ENCODE data around the gene ITGAV.

Gene ITGAV

DNA sequence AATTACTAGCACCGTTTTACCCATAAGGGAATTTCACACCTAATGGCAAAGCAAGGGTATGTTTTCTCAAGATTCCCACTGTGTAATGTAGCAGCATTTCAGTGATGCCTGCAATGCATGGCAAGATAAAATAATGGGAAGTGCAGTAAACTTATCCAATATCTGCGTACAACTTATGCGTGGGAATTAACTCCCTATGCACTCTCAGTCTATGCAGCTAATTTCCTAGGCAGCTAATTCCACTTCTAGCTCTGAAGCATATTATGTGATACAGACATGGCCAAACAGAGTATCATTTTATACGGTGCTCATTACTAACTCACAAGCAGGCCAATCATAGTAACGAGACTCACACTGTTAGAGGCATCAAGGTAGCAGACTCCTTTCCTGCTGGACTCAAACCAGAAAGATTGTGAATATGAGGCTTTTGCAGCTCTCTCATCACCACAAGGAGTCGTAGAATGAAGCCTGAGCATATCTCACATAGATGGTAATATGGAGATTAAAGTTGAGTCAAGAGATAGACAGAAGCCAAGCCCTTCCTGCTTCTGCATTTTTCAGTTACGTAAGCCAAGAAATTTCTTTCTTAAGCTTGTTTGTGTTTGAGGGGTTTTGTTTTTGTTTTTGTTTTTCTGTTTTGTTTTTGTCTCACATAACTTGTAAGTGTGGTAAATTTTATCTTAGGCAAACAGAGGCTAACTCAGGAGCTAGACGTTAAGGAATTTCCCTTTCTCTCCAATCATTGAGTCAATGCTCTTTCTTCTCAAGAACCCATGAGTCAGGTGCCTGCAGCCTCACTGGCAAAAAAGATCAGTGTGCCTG, 34.8 kb upstream of the ITGAV start:
- TF ChIP-seq, protein P1, sequence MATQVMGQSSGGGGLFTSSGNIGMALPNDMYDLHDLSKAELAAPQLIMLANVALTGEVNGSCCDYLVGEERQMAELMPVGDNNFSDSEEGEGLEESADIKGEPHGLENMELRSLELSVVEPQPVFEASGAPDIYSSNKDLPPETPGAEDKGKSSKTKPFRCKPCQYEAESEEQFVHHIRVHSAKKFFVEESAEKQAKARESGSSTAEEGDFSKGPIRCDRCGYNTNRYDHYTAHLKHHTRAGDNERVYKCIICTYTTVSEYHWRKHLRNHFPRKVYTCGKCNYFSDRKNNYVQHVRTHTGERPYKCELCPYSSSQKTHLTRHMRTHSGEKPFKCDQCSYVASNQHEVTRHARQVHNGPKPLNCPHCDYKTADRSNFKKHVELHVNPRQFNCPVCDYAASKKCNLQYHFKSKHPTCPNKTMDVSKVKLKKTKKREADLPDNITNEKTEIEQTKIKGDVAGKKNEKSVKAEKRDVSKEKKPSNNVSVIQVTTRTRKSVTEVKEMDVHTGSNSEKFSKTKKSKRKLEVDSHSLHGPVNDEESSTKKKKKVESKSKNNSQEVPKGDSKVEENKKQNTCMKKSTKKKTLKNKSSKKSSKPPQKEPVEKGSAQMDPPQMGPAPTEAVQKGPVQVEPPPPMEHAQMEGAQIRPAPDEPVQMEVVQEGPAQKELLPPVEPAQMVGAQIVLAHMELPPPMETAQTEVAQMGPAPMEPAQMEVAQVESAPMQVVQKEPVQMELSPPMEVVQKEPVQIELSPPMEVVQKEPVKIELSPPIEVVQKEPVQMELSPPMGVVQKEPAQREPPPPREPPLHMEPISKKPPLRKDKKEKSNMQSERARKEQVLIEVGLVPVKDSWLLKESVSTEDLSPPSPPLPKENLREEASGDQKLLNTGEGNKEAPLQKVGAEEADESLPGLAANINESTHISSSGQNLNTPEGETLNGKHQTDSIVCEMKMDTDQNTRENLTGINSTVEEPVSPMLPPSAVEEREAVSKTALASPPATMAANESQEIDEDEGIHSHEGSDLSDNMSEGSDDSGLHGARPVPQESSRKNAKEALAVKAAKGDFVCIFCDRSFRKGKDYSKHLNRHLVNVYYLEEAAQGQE (IDR thresholded peaks at IDR 0.05; ENCODE audit: insufficient read depth in 1 of 2, low read depth in 2 of 2, low read length in 2 of 2) = no peak
- TF ChIP-seq TAF1 (IDR thresholded peaks at IDR 0.05; ENCODE audit: borderline replicate concordance, insufficient read depth, low read length) = no peak
- no peak for TF ChIP-seq POLR2AphosphoS5 (IDR thresholded peaks at IDR 0.05; ENCODE audit: low read depth, low read length)
- no peak for TF ChIP-seq SIN3A (IDR thresholded peaks at IDR 0.05; ENCODE audit: borderline replicate concordance, insufficient read depth, low read length)
- no peak for TF ChIP-seq FOXP2 (optimal IDR thresholded peaks at IDR 0.05; ENCODE audit: borderline replicate concordance, extremely low read depth, extremely low read length, insufficient read depth)

DNA sequence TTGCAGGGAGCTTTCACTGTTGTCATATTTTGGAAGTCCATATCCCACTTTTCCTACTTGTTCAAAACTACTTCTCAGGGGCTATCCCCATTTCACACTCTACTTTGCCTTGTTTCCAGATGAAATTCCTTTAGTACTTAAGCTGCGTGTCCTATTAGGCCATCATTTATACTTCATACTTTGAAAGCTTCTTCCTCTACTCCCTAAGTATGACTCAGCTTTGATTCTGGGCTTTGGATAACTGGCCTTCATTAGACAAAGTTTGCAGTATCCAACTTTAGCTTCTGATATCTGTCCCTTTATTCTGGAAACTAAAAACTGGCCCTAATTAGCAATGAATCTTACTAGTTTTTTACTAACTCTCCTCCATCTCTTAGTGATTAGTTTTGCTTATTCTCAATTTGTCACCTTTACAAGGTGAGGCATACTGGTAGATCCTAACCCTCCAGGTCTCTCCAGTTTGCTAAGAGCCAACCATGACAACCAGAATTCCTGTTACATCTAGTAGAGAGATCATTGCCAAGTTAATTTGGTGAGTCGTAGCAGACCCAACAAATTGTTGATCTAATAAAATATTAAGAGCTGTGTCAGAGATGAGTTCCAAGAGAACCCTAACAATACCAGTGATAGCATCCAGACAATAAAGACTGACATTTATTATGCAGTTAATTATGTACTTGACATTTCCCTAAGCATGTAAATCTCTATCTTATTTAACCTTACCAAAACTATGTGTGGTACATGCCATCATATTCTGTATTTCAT, 31.2 kb upstream of the ITGAV start:
- TF ChIP-seq TAF1 (IDR thresholded peaks at IDR 0.05; ENCODE audit: borderline replicate concordance, insufficient read depth, low read length) (no peak), SIN3A (IDR thresholded peaks at IDR 0.05; ENCODE audit: borderline replicate concordance, insufficient read depth, low read length) (no peak), FOXP2 (optimal IDR thresholded peaks at IDR 0.05; ENCODE audit: borderline replicate concordance, extremely low read depth, extremely low read length, insufficient read depth) (no peak), POLR2AphosphoS5 (IDR thresholded peaks at IDR 0.05; ENCODE audit: low read depth, low read length) (no peak)
- TF ChIP-seq, protein P1 (IDR thresholded peaks at IDR 0.05; ENCODE audit: insufficient read depth in 1 of 2, low read depth in 2 of 2, low read length in 2 of 2) = no peak

DNA sequence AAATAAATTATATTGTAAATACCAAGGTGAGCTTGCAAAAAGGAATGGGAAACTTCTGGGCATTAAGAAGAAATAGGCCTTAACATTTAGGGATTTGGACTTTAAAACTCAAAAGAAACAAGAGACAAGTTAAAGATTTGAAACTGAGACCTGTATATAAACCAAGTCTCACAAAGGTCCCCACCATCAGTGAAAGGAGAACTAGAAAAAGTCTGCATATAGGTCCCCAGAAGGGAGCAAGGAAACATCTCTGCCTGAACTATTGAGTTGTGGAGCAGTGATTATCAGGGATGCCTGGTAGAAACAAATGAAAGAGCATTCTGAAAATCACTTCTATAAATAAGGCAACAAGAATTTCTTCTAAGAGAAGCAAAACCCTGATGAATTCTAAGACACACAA, 30.5 kb upstream of the ITGAV start:
- TF ChIP-seq TAF1 (IDR thresholded peaks at IDR 0.05; ENCODE audit: borderline replicate concordance, insufficient read depth, low read length) (no peak), FOXP2 (optimal IDR thresholded peaks at IDR 0.05; ENCODE audit: borderline replicate concordance, extremely low read depth, extremely low read length, insufficient read depth) (no peak), POLR2AphosphoS5 (IDR thresholded peaks at IDR 0.05; ENCODE audit: low read depth, low read length) (no peak)

DNA sequence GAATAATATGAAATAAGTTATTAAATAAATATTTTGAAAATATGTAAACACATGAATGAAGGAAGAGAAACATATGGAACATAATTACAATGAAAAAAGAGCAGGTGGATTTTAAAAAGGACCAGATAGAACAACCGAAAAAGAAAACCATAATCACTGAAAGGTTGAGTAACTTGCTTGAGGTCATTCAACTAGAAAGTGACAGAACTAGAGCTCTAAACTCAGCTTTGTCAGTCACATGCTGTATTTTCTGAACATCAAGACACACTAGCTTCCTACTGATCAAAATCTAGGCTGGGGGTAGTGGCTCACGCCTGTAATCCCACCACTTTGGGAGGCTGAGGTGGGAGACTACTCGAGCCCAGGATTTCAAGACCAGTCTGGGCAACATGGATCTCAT, 30.0 kb upstream of the ITGAV start:
- no peak for TF ChIP-seq SIN3A (IDR thresholded peaks at IDR 0.05; ENCODE audit: borderline replicate concordance, insufficient read depth, low read length)
- TF ChIP-seq, protein P1 (IDR thresholded peaks at IDR 0.05; ENCODE audit: insufficient read depth in 1 of 2, low read depth in 2 of 2, low read length in 2 of 2) = no peak

DNA sequence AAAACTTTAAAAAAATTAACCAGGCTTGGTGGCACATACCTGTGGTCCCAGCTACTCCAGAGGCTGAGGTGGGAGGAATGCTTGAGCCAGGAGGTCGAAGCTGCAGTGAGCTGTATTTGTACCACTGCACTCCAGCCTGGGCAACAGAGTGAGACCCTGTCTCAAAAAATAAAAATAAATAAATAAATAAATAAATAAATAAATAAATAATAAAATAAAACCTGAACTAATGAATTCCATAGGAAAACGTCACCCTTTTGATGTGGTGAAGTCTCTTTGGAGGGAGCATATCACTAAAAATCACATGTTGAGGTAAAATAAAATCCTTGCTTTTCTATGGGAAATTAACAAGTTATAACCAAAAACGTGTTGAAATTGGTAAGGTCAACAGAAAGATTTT, 29.6 kb upstream of the ITGAV start:
- TF ChIP-seq SIN3A (IDR thresholded peaks at IDR 0.05; ENCODE audit: borderline replicate concordance, insufficient read depth, low read length) (no peak), FOXP2 (optimal IDR thresholded peaks at IDR 0.05; ENCODE audit: borderline replicate concordance, extremely low read depth, extremely low read length, insufficient read depth) (no peak), POLR2AphosphoS5 (IDR thresholded peaks at IDR 0.05; ENCODE audit: low read depth, low read length) (no peak), TAF1 (IDR thresholded peaks at IDR 0.05; ENCODE audit: borderline replicate concordance, insufficient read depth, low read length) (no peak)
- TF ChIP-seq, protein P1 (IDR thresholded peaks at IDR 0.05; ENCODE audit: insufficient read depth in 1 of 2, low read depth in 2 of 2, low read length in 2 of 2) = no peak

Data from PFSK-1 (cell line).